H9 (cell line): ENCODE data around the gene CDH4. TPM values are rescaled to one million over a fixed set of nuclear protein-coding genes. Genes with fewer than 3 reads are reported as not detected.

Experiments
- DNase-seq: peaks from one replicate; pipeline ENCODE4 v3.0.0-alpha.2; 2017
- H2AFZ ChIP-seq: one replicate; pipeline ENCODE4 v1.6.1; 2013; ENCODE audit warnings: mild to moderate bottlenecking, low read length, control low read depth, moderate library complexity
- H2AK5ac ChIP-seq: 2 replicates; pipeline ENCODE4 v1.6.1; 2013; ENCODE audit warnings: low read length, control low read depth, mixed read lengths; ENCODE audit not compliant: insufficient read length
- H2BK120ac ChIP-seq: one replicate; pipeline ENCODE4 v1.6.1; 2013; ENCODE audit warnings: low read depth, mild to moderate bottlenecking, low read length, control low read depth, inconsistent platforms; ENCODE audit not compliant: poor library complexity, severe bottlenecking
- H2BK12ac ChIP-seq: 2 replicates; pipeline ENCODE4 v1.6.1; 2013; ENCODE audit warnings: low read length, control low read depth, mixed read lengths, low read depth; ENCODE audit not compliant: insufficient read length
- H2BK15ac ChIP-seq: 2 replicates; pipeline ENCODE4 v1.6.1; 2013; ENCODE audit warnings: low read depth, low read length, control low read depth
- H2BK20ac ChIP-seq: one replicate; pipeline ENCODE4 v1.6.1; 2013; ENCODE audit warnings: low read depth, mild to moderate bottlenecking, low read length, control low read depth, inconsistent platforms; ENCODE audit not compliant: poor library complexity, severe bottlenecking
- H2BK5ac ChIP-seq: 2 replicates; pipeline ENCODE4 v1.6.1; 2013; ENCODE audit warnings: low read length, control low read depth, mixed read lengths; ENCODE audit not compliant: insufficient read length
- H3K14ac ChIP-seq: 2 replicates; pipeline ENCODE4 v1.6.1; 2013; ENCODE audit warnings: low read length, control low read depth; ENCODE audit not compliant: insufficient read depth
- H3K18ac ChIP-seq: 2 replicates; pipeline ENCODE4 v1.6.1; 2013; ENCODE audit warnings: low read depth, mild to moderate bottlenecking, mixed read lengths, low read length, control low read depth; ENCODE audit not compliant: insufficient read length
- H3K23ac ChIP-seq: 2 replicates; pipeline ENCODE4 v1.6.1; 2013; ENCODE audit warnings: low read length, control low read depth, mixed read lengths, low read depth; ENCODE audit not compliant: insufficient read length
- H3K23me2 ChIP-seq: 2 replicates; pipeline ENCODE4 v1.6.1; 2013; ENCODE audit warnings: low read depth, mild to moderate bottlenecking, mixed read lengths, low read length, control low read depth; ENCODE audit not compliant: insufficient read length, poor library complexity, severe bottlenecking
- H3K27ac ChIP-seq: 2 replicates; pipeline ENCODE4 v1.5.1; 2013; ENCODE audit warnings: low read length, control low read depth, mixed read lengths, low read depth; ENCODE audit not compliant: insufficient read length
- H3K27me3 ChIP-seq: 2 replicates; pipeline ENCODE4 v1.6.1; 2013; ENCODE audit warnings: low read length, control low read depth, inconsistent platforms; ENCODE audit not compliant: insufficient read depth
- H3K4ac ChIP-seq: 2 replicates; pipeline ENCODE4 v1.6.1; 2013; ENCODE audit warnings: low read depth, mild to moderate bottlenecking, control low read depth, inconsistent platforms, low read length, moderate library complexity
- H3K4me1 ChIP-seq: 2 replicates; pipeline ENCODE4 v1.6.1; 2013; ENCODE audit warnings: low read length, control low read depth, inconsistent platforms; ENCODE audit not compliant: insufficient read depth
- H3K4me2 ChIP-seq: 2 replicates; pipeline ENCODE4 v1.6.1; 2013; ENCODE audit warnings: low read length, control low read depth, mixed read lengths; ENCODE audit not compliant: insufficient read length, insufficient read depth
- H3K56ac ChIP-seq: 2 replicates; pipeline ENCODE4 v1.6.1; 2013; ENCODE audit warnings: low read depth, mild to moderate bottlenecking, mixed read lengths, low read length, control low read depth; ENCODE audit not compliant: insufficient read length
- H3K79me1 ChIP-seq: 2 replicates; pipeline ENCODE4 v1.6.1; 2013; ENCODE audit warnings: low read depth, mild to moderate bottlenecking, moderate library complexity, low read length, control low read depth, inconsistent platforms; ENCODE audit not compliant: insufficient read depth, poor library complexity, severe bottlenecking
- H3K79me2 ChIP-seq: 2 replicates; pipeline ENCODE4 v1.6.1; 2013; ENCODE audit warnings: low read length, control low read depth, inconsistent platforms; ENCODE audit not compliant: insufficient read depth
- H3K9ac ChIP-seq: 2 replicates; pipeline ENCODE4 v1.6.1; 2013; ENCODE audit warnings: low read length, control low read depth, mixed read lengths; ENCODE audit not compliant: insufficient read length; ENCODE audit errors: extremely low read depth
- H3K9me3 ChIP-seq: one replicate; pipeline ENCODE4 v1.6.1; 2013; ENCODE audit warnings: low read depth, low read length, inconsistent platforms; ENCODE audit not compliant: control insufficient read depth
- H3T11ph ChIP-seq: one replicate; pipeline ENCODE4 v1.6.1; 2013; ENCODE audit warnings: mild to moderate bottlenecking, low read length, control low read depth, inconsistent platforms
- H4K20me1 ChIP-seq: one replicate; pipeline ENCODE4 v1.6.1; 2013; ENCODE audit not compliant: control insufficient read depth, insufficient read length, insufficient read depth
- H4K5ac ChIP-seq: 2 replicates; pipeline ENCODE4 v1.6.1; 2013; ENCODE audit warnings: low read depth, mild to moderate bottlenecking, mixed read lengths, low read length, control low read depth; ENCODE audit not compliant: insufficient read length
- H4K8ac ChIP-seq: replicated peaks from 2 replicates; pipeline ENCODE4 v1.6.1; 2013; ENCODE audit warnings: low read length, control low read depth, mixed read lengths, low read depth; ENCODE audit not compliant: insufficient read length
- H4K91ac ChIP-seq: 2 replicates; pipeline ENCODE4 v1.6.1; 2013; ENCODE audit warnings: low read depth, mild to moderate bottlenecking, moderate library complexity, mixed read lengths, low read length, control low read depth; ENCODE audit not compliant: insufficient read length
- H3K27ac Mint-ChIP-seq, 3 experiments: 2 replicates in 2 of 3; 3 replicates in 1 of 3; pipeline ENCODE4 v1.8.0; 2020 to 2021; ENCODE audit warnings: mixed read lengths in 3 of 3, mild to moderate bottlenecking in 1 of 3, moderate library complexity in 1 of 3
- H3K27me3 Mint-ChIP-seq: 2 replicates; pipeline ENCODE4 v1.8.0; 2021; ENCODE audit warnings: low read depth, mild to moderate bottlenecking, moderate library complexity, mixed read lengths
- H3K36me3 Mint-ChIP-seq, 3 experiments: 2 replicates in 2 of 3; 3 replicates in 1 of 3; pipeline ENCODE4 v1.8.0; 2020 to 2021; ENCODE audit warnings: low read depth in 3 of 3, mixed read lengths in 3 of 3; ENCODE audit not compliant: insufficient read depth in 1 of 3
- H3K4me1 Mint-ChIP-seq, 2 experiments: 2 replicates each; pipeline ENCODE4 v1.8.0; 2020; ENCODE audit warnings: mixed read lengths in 2 of 2
- H3K4me3 Mint-ChIP-seq, 2 experiments: 2 replicates in 1 of 2; 3 replicates in 1 of 2; pipeline ENCODE4 v1.8.0; 2020 to 2021; ENCODE audit warnings: mild to moderate bottlenecking in 2 of 2, mixed read lengths in 2 of 2, moderate library complexity in 1 of 2
- H3K9me3 Mint-ChIP-seq, 2 experiments: 2 replicates in 1 of 2; 3 replicates in 1 of 2; pipeline ENCODE4 v1.8.0; 2020; ENCODE audit warnings: mild to moderate bottlenecking in 2 of 2, mixed read lengths in 2 of 2, moderate library complexity in 1 of 2
- CTCF ChIP-seq: fragments of 200-600 bp; sonication (generic); conservative IDR thresholded peaks from 3 replicates; pipeline ENCODE4 v1.8.0; 2021; ENCODE audit warnings: antibody characterized with exemption, mild to moderate bottlenecking
- WGBS: extraction: QIAGEN DNeasy Blood & Tissue Kit; methylation state at CpG from one replicate; pipeline ENCODE4 v1.1.7; 2013; ENCODE audit warnings: missing lambda C conversion rate, low lambda C conversion rate, mixed read lengths; ENCODE audit not compliant: insufficient read length; ENCODE audit errors: extremely low coverage; 5-methylcytosine and 5-hydroxymethylcytosine counted together
- total RNA-seq: library from RNA; stranded (reverse); gene quantifications from 2 replicates; pipeline ENCODE4 v1.2.1, GENCODE V29; 2021

The CDH4 gene
- total RNA-seq, 1 experiment from 2014 or later = 3.0 TPM

GRCh38 chr20:61303217-61303616 is 51.2 kb downstream of the CDH4 start:
- Mint-ChIP-seq H3K36me3 (no peaks in the 10 kb centered on the region), H3K4me1 (peaks cover 30 to 32% of the 10 kb centered on the region in 2 experiments), H3K4me3 (no peak overlapping the region), H3K27ac (no peak overlapping the region), H3K27me3 (peaks cover 14% of the 10 kb centered on the region), H3K9me3 (no peaks in the 10 kb centered on the region)
- no peak for DNase-seq
- Histone ChIP-seq H2BK12ac (no peak overlapping the region), H2BK15ac (no peak overlapping the region), H4K5ac (no peak overlapping the region), H4K91ac (no peak overlapping the region), H4K8ac (no peak overlapping the region), H3K14ac (no peak overlapping the region), H3K23ac (no peak overlapping the region), H3K56ac (no peak overlapping the region), H3K4me1 (peaks cover 4% of the 10 kb centered on the region; the same call in 1 of the 2 replicates), H3K27me3 (no peaks in the 10 kb centered on the region), H3K9ac (no peak overlapping the region), H3K27ac (no peak overlapping the region), H2BK5ac (no peak overlapping the region), H3K4me2 (no peak overlapping the region), H3K79me1 (no peaks in the 10 kb centered on the region), H2BK120ac (no peak overlapping the region), H2BK20ac (no peak overlapping the region), H3K4ac (no peak overlapping the region), H3K9me3 (no peaks in the 10 kb centered on the region), H3K23me2 (no peaks in the 10 kb centered on the region), H4K20me1 (no peaks in the 10 kb centered on the region), H3T11ph (no peak overlapping the region), H2AK5ac (no peak overlapping the region), H3K79me2 (no peaks in the 10 kb centered on the region), H2AFZ (no peak overlapping the region), H3K18ac (no peak overlapping the region)
- TF ChIP-seq CTCF = no peak
- WGBS = no CpG with 5 or more reads among the region's 8 CpGs
